Spleen (tissue), 7 donors: Measurements from ENCODE around the gene SLC22A12.

Source experiments
- CTCF ChIP-seq, 11 experiments: fragments of 200-600 bp in 7 of 11; fragments of 450-650 bp in 4 of 11; sonication (generic) in 4 of 11; IDR thresholded peaks in 8 of 11; conservative IDR thresholded peaks in 3 of 11; 1 replicate in 7 of 11; 2 replicates in 4 of 11; pipeline versions ENCODE4 v1.4.0 to v1.8.0; 2016 to 2021; ENCODE audit warnings: antibody characterized with exemption in 11 of 11, inconsistent platforms in 4 of 11, mild to moderate bottlenecking in 1 of 11
- POLR2A ChIP-seq, 3 donors: fragments of 450-650 bp; IDR thresholded peaks; one replicate each; pipeline ENCODE4 v1.5.1; 2017; ENCODE audit warnings: antibody characterized with exemption in 3 of 3, mild to moderate bottlenecking in 1 of 3
- POLR2AphosphoS5 ChIP-seq, 3 donors: sonication (generic); formaldehyde crosslinking; IDR thresholded peaks; one replicate each; pipeline ENCODE4 v1.5.1; 2017; ENCODE audit warnings: antibody characterized with exemption in 3 of 3
- donor health status: DM: no; HTN: no; CAD: no; lungs with moderate emphysema.
- donor health status: DM: no; HTN: no; CAD: no.
- donor health status: DM: no; HTN: no; CAD: no.

GRCh38 chr11:64566915-64567891 lies 23.8 kb upstream of the SLC22A12 start:
- TF ChIP-seq CTCF (IDR thresholded peaks at IDR 0.05 in 8 of 11, conservative IDR thresholded peaks at IDR 0.05 in 3 of 11) (no peak), POLR2A (IDR thresholded peaks at IDR 0.05) (no peak), POLR2AphosphoS5 (IDR thresholded peaks at IDR 0.05) (no peak)
